B cell (primary cell): ENCODE measurements around the gene FMN1. TPM values are rescaled to one million over a fixed set of nuclear protein-coding genes. Genes with fewer than 3 reads are reported as not detected.

Experiments used
- ATAC-seq: fragments of 200-7000 bp; cut with Tn5 transposase; one replicate; pipeline ENCODE4 v1.10.0; 2021; ENCODE audit warnings: low read depth, mild to moderate bottlenecking, moderate number of reproducible peaks, moderate library complexity
- CTCF ChIA-PET: fragments of 350-600 bp; sonication (Branson Sonifier 250); formaldehyde crosslinking; loops from one replicate; lab custom pipeline; 2021; ENCODE audit warnings: antibody characterized with exemption, inconsistent platforms; lab: Charles Lee
- POLR2A ChIA-PET: fragments of 350-600 bp; sonication (Branson Sonifier 250); formaldehyde crosslinking; loops from one replicate; lab custom pipeline; 2021; ENCODE audit warnings: antibody characterized with exemption; lab: Charles Lee
- DNase-seq: peaks from one replicate; pipeline ENCODE4 v3.0.0; 2013
- H2AFZ ChIP-seq: 2 replicates; pipeline ENCODE4 v1.6.1; 2012; ENCODE audit warnings: mild to moderate bottlenecking, low read depth, low read length; ENCODE audit not compliant: insufficient read depth, poor library complexity, severe bottlenecking
- H3K27ac ChIP-seq, 2 donors: 1 replicate in 1 of 2; 2 replicates in 1 of 2; pipeline ENCODE4 v1.5.1; 2012 to 2013; ENCODE audit warnings: low read length in 2 of 2, mild to moderate bottlenecking in 2 of 2, moderate library complexity in 1 of 2
- H3K27me3 ChIP-seq, 4 experiments: fragments of 200-600 bp in 1 of 4; sonication (generic) in 1 of 4; replicated peaks in 1 of 4; 1 replicate in 2 of 4; 2 replicates in 2 of 4; pipeline versions ENCODE4 v1.6.1 to v1.7.0; 2013 to 2016; ENCODE audit warnings: low read length in 3 of 4, mild to moderate bottlenecking in 2 of 4, mixed read lengths in 1 of 4, moderate library complexity in 1 of 4; ENCODE audit not compliant: insufficient read depth in 4 of 4, control insufficient read depth in 3 of 4; ENCODE audit errors: control extremely low read depth in 1 of 4
- H3K36me3 ChIP-seq, 2 experiments: replicated peaks in 1 of 2; 1 replicate in 1 of 2; 2 replicates in 1 of 2; pipeline versions ENCODE4 v1.6.1 to v1.7.1; 2013; ENCODE audit warnings: low read length in 1 of 2; ENCODE audit not compliant: insufficient read depth in 2 of 2, control insufficient read depth in 1 of 2; ENCODE audit errors: control extremely low read depth in 1 of 2, extremely low read depth in 1 of 2
- H3K4me1 ChIP-seq, 2 donors: fragments of 200-600 bp in 1 of 2; sonication (generic) in 1 of 2; 1 replicate in 1 of 2; 2 replicates in 1 of 2; pipeline versions ENCODE4 v1.5.1 to v1.6.1; 2013 to 2017; ENCODE audit warnings: low read length in 2 of 2; ENCODE audit not compliant: control insufficient read depth in 2 of 2, insufficient read depth in 2 of 2
- H3K4me2 ChIP-seq: replicated peaks from 2 replicates; pipeline ENCODE3; 2012; ENCODE audit warnings: mild to moderate bottlenecking, low read depth, low read length; ENCODE audit not compliant: poor library complexity, severe bottlenecking
- H3K4me3 ChIP-seq, 5 experiments: fragments of 200-600 bp in 1 of 5; sonication (generic) in 1 of 5; 1 replicate in 3 of 5; 2 replicates in 2 of 5; pipeline versions ENCODE4 v1.5.1 to v1.7.0; 2011 to 2016; ENCODE audit warnings: low read length in 4 of 5, mild to moderate bottlenecking in 4 of 5, low read depth in 2 of 5, control low read depth in 1 of 5, moderate library complexity in 1 of 5; ENCODE audit not compliant: insufficient read depth in 1 of 5; ENCODE audit errors: control extremely low read depth in 1 of 5, extremely low read depth in 1 of 5
- H3K79me2 ChIP-seq: fragments of 200-600 bp; sonication (generic); one replicate; pipeline ENCODE4 v1.6.0; 2016; ENCODE audit warnings: low read length; ENCODE audit not compliant: control insufficient read depth, insufficient read depth
- H3K9ac ChIP-seq: fragments of 200-600 bp; sonication (generic); 2 replicates; pipeline ENCODE4 v1.6.1; 2017; ENCODE audit warnings: mild to moderate bottlenecking, low read length, moderate library complexity
- H3K9me3 ChIP-seq, 3 donors: one replicate each; pipeline versions ENCODE4 v1.6.1 to v1.7.1; 2013; ENCODE audit warnings: low read length in 2 of 3; ENCODE audit not compliant: control insufficient read depth in 2 of 3, insufficient read depth in 1 of 3; ENCODE audit errors: control extremely low read depth in 1 of 3
- H4K20me1 ChIP-seq: 2 replicates; pipeline ENCODE4 v1.6.0; 2012; ENCODE audit warnings: mild to moderate bottlenecking, low read length; ENCODE audit not compliant: insufficient read depth, control insufficient read depth, poor library complexity, severe bottlenecking
- H3K27ac Mint-ChIP-seq: one replicate; pipeline ENCODE4 v1.8.0; 2021; ENCODE audit warnings: mixed read lengths
- H3K27me3 Mint-ChIP-seq: one replicate; pipeline ENCODE4 v1.8.0; 2021; ENCODE audit warnings: mixed read lengths
- H3K4me1 Mint-ChIP-seq: one replicate; pipeline ENCODE4 v1.8.0; 2021; ENCODE audit warnings: mixed read lengths
- H3K4me3 Mint-ChIP-seq: one replicate; pipeline ENCODE4 v1.8.0; 2021; ENCODE audit warnings: mixed read lengths
- H3K9me3 Mint-ChIP-seq: one replicate; pipeline ENCODE4 v1.8.0; 2022; ENCODE audit warnings: mixed read lengths; ENCODE audit not compliant: insufficient read depth
- EZH2 ChIP-seq: IDR thresholded peaks from 2 replicates; pipeline ENCODE4 v1.6.1; 2012; ENCODE audit warnings: borderline replicate concordance, low read depth, mild to moderate bottlenecking, moderate library complexity, low read length; ENCODE audit not compliant: insufficient read depth, poor library complexity, severe bottlenecking
- WGBS: methylation state at CpG from one replicate; pipeline ENCODE4 v1.1.5; 2013; ENCODE audit warnings: missing lambda C conversion rate; ENCODE audit not compliant: insufficient coverage; 5-methylcytosine and 5-hydroxymethylcytosine counted together
- intact Hi-C: fragments of 100-400 bp; cut with micrococcal nuclease; formaldehyde crosslinking; loops from one replicate; pipeline ENCODE4 v1.10.0; 2022
- polyA plus RNA-seq: library from polyadenylated mRNA; depleted of rRNA; stranded (reverse); fragments of >200 nt; gene quantifications from 2 replicates; pipeline ENCODE4 v1.2.3, GENCODE V29; 2012
- total RNA-seq, 2 donors: library from RNA; stranded (reverse); fragments of 120-200 nt in 1 of 2; gene quantifications; 1 replicate in 1 of 2; 2 replicates in 1 of 2; pipeline versions ENCODE4 v1.2.3 to v1.2.4, GENCODE V29; 2013 to 2022
- TF ChIP-seq, protein P1 (sequence below): fragments of 200-600 bp; IDR thresholded peaks from one replicate; pipeline ENCODE4 v1.8.0; 2022; ENCODE audit warnings: antibody characterized with exemption, mild to moderate bottlenecking

FMN1 gene
- total and polyA plus RNA-seq, 2 donors (not counting 1 experiment from before 2014, with no cell fraction given): 0.21 to 0.96 TPM

DNA sequence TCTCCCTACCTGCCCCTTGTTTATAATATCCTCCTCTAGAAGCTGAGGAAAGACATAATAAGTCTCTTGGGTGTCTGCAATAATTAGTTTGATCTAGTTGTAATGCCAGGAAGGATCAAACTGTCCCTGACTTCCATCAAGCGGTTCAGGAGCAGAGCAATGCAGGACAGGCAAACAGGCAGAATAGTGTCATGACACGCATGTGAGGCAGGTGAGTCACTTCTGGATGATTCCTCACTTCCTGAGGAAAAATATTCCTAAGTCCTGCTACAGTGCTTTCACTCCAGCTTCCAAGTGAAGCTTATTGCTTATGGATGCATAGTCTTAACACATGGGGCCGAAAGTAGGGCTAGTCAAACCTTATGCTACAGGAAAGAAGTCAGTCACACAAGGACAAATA is 390.9 kb downstream of the FMN1 start:
- Mint-ChIP-seq H3K27me3 (peaks cover 24% of the 10 kb centered on the region), H3K4me3 (no peak overlapping the region), H3K4me1 (no peaks in the 10 kb centered on the region), H3K27ac (no peak overlapping the region), H3K9me3 (no peaks in the 10 kb centered on the region)
- no peak overlapping the region for H3K27ac ChIP-seq
- no peak overlapping the region for H2AFZ ChIP-seq
- peaks cover 0 to 4% (median 0%) of the 10 kb centered on the region in 4 experiments for H3K27me3 ChIP-seq
- POLR2A ChIA-PET: no interaction called here
- no peak overlapping the region for H3K4me2 ChIP-seq
- no peak for ATAC-seq
- H3K79me2 ChIP-seq: no peaks in the 10 kb centered on the region
- H4K20me1 ChIP-seq: no peaks in the 10 kb centered on the region
- H3K4me3 ChIP-seq: no peak overlapping the region
- CTCF ChIA-PET: no interaction called here
- no peaks in the 10 kb centered on the region for H3K4me1 ChIP-seq
- no peaks in the 10 kb centered on the region for H3K36me3 ChIP-seq
- intact Hi-C loops: no loop called here
- peaks cover 0 to 4% (median 3%) of the 10 kb centered on the region in 3 donors for H3K9me3 ChIP-seq
- WGBS: 96% methylated on average over 3 of the region's 3 CpGs
- TF ChIP-seq, protein P1, sequence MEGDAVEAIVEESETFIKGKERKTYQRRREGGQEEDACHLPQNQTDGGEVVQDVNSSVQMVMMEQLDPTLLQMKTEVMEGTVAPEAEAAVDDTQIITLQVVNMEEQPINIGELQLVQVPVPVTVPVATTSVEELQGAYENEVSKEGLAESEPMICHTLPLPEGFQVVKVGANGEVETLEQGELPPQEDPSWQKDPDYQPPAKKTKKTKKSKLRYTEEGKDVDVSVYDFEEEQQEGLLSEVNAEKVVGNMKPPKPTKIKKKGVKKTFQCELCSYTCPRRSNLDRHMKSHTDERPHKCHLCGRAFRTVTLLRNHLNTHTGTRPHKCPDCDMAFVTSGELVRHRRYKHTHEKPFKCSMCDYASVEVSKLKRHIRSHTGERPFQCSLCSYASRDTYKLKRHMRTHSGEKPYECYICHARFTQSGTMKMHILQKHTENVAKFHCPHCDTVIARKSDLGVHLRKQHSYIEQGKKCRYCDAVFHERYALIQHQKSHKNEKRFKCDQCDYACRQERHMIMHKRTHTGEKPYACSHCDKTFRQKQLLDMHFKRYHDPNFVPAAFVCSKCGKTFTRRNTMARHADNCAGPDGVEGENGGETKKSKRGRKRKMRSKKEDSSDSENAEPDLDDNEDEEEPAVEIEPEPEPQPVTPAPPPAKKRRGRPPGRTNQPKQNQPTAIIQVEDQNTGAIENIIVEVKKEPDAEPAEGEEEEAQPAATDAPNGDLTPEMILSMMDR: no peak
- TF ChIP-seq EZH2: no peak
- DNase-seq: no peak
- no peak overlapping the region for H3K9ac ChIP-seq

DNA sequence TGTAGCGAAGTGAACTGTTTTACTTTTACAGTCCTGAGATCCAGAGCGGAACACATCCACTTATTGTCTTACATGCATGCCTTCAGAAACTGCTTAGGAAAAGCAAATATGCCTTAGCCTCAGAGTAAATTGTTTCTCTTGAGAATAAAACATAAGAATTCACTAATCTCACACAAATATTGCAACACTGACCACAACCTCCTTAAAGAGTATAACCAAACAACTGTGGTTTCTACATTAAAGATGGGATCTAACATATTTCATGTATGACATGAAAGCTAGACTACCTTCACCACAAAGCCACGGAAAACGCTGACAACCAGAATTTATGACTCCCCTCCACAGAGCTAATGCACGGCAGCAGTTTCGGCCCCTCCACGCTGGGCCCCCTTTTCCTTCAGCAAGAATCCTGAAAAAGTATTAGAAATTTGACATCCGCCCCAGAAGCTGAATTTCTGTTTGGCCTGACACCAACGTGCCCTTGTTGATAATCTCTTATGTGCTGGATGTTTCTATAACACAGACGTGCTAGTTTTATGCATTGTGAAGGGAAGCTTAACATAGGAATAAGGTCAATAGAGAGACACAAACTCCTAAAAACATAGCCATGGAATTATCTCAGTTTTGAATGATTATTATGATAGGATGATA is 392.1 kb downstream of the FMN1 start:
- POLR2A ChIA-PET: no interaction called here
- no peak overlapping the region for H3K4me3 ChIP-seq
- DNase-seq (no peak), ATAC-seq (no peak)
- H3K9me3 ChIP-seq: peaks cover 0 to 4% (median 3%) of the 10 kb centered on the region in 3 donors
- no peak overlapping the region for H3K27ac ChIP-seq
- intact Hi-C loops: no loop called here
- no peak overlapping the region for H3K9ac ChIP-seq
- no peaks in the 10 kb centered on the region for H3K79me2 ChIP-seq
- peaks cover 0 to 4% (median 0%) of the 10 kb centered on the region in 4 experiments for H3K27me3 ChIP-seq
- H3K4me1 ChIP-seq: no peaks in the 10 kb centered on the region
- H4K20me1 ChIP-seq: no peaks in the 10 kb centered on the region
- 0% methylated on average over 1 of the region's 10 CpGs for WGBS
- TF ChIP-seq EZH2: no peak
- TF ChIP-seq, protein P1: no peak
- Mint-ChIP-seq H3K27ac (no peak overlapping the region), H3K4me3 (no peak overlapping the region), H3K27me3 (peaks cover 24% of the 10 kb centered on the region), H3K4me1 (no peaks in the 10 kb centered on the region), H3K9me3 (no peaks in the 10 kb centered on the region)
- CTCF ChIA-PET: no interaction called here
- H2AFZ ChIP-seq: no peak overlapping the region
- no peak overlapping the region for H3K4me2 ChIP-seq
- no peaks in the 10 kb centered on the region for H3K36me3 ChIP-seq
